Stimulated activated CD4-positive, alpha-beta T cell treated with anti-CD3 and anti-CD28 coated beads, Interleukin-4, amount 100 ng/mL, for 48 hours (primary cell): ENCODE results near the gene ATP6V1C2.
"Not testable (repeated sequence)": the region's sequence is repeated elsewhere in the genome, so short reads cannot be mapped to it uniquely, and the experiment has no call there.

ENCODE experiments used
- DNase-seq, 2 donors: peaks; one replicate each; pipeline ENCODE4 v3.0.0-alpha.2; 2020; ENCODE audit warnings: low read depth in 2 of 2

ATP6V1C2 gene

DNA sequence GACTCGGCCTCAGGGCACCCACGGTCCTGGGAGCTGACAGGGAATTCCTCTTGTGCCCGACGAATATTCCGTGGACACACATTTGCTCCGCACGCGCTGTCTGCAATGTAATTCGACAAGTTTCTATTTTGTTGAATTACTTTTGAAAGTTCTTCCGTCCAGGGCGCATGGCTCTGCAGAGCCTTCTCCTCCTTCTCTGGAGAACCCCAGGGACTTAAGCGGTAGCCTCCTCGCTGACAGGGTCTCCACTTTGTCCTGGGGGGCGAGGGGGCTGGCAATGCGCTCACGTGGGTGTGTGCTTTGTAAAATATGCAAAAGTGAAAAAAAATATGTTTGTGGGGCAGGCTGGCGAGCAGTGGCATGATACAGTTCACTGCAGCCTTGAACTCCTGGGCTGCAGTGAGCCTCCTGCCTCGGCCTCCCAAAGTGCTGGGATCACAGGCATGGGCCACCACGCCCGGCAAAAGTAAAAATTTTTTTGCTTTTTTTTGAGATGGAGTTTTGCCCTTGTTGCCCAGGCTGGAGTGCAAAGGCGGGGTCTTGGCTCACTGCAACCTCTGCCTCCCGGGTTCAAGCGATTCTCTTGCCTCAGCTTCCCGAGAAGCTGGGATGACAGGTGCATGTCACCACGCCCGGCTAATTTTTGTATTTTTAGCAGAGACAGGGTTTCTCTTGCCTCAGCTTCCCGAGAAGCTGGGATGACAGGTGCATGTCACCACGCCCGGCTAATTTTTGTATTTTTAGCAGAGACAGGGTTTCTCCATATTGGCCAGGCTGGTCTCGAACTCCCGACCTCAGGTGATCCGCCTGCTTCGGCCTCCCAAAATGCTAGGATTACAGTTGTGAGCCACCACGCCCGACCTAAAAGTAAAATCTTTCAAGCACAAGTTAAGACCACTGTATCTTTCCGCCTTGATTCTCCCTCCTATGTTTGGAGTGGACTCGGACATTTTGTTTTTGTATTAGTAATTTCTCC, 92.0 kb downstream of the ATP6V1C2 start:
- not testable (repeated sequence) for DNase-seq

DNA sequence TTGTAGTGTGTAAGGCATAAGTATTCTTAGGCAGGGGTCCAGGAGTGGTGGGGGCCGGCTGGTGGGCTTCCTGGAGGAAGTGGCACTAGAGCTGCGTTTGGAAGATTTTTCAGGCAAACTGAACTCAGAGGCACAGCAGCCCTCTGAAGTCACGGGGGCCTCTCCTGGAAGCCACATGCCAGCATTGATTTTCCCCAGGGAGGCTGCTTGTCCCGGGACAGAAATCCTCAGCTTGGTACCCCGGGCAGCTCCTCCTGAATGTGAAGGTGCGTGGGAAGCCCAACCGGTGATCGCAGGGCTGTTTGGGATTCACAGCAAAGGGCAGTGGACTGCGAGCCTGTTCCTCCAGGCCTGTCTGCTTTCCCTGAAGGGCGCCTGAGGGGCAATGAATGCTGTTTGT, 92.7 kb downstream of the ATP6V1C2 start:
- DNase-seq: no peak

DNA sequence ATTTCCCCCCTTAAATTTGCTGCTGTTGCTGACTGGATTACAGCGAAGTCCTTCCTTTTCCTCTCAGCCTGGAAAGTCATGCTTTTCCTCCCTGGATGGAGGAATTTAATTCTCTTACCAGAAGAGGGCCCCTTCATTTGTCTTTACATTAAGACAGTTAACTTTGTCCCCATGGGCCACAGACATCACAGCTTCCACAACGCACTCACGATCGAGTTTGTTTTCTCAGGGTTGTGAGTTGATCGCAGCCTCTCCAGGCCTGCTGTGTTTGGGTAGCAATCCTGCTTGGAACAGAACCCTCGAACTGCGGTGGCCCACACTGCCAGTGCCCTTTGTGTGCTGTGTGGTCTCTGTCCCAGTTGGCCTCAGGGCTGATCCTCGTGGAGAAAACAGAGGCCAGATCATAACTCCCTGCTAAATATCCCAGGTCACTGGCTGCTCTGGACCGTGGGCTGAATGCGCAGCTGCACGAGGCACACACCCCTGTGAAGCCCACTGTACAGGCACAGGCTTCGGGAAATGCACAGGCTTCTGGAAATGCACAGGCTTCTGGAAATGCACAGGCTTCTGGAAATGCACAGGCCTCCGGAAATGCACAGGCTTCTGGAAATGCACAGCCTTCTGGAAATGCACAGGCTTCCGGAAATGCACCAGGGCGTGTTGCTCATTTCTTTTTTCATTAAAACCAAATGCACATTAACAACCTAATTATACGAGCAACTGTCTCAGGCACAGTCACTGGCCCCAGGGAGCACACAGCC, 93.3 kb downstream of the ATP6V1C2 start:
- DNase-seq: no peak

DNA sequence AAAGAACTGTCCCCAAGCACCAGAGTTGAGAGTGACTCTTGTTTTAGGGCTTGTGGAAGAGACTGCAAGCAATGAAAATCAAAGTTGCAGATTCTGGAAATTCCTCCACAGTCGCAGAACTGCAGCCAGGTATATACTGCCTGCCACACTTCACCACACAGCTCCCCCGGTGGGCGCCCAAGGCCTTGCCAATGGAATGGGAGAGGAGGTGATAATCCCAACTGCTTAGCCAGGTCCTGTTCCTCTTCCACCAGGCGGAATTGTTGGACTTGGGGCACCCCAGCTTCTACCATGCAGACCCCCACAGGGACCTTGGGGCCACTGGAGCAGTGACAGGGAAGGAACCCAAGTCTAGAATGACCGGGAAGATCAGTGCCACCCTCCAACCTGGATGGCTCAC, 96.0 kb downstream of the ATP6V1C2 start:
- no peak for DNase-seq

DNA sequence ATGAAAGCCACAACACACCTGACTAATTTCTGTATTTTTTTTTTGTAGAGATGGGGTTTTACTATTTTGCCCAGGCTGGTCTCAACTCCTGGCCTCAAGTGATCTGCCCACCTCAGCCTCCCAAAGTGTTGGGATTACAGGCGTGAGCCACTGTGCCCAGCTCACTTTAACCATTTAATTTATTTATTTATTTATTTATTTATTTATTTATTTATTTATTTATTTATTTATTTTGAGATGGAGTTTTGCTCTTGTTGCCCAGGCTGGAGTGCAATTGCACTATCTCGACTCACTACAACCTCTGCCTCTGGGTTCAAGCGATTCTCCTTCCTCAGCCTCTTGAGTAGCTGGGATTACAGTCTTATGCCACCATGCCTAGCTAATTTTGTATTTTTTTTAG, 96.9 kb downstream of the ATP6V1C2 start:
- DNase-seq: not testable (repeated sequence)

DNA sequence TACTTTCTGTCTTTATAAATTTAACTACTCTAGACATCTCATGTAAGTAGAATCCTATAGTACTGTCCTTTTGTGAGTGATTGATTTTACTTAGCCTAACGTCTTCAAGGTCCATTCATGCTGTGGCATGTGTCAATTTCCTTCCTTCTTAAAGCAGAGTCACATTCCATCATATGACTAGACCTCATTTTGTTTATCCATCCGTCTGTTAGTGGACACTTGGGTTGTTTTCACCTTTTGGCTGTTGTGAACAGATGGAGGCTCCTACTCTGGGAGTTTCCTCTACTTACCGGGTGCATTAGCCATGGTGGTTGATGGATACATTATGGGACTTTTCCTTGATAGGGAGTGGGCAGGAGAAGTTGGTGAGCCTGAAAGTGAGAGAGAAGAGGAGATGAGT, 97.6 kb downstream of the ATP6V1C2 start:
- no peak for DNase-seq

DNA sequence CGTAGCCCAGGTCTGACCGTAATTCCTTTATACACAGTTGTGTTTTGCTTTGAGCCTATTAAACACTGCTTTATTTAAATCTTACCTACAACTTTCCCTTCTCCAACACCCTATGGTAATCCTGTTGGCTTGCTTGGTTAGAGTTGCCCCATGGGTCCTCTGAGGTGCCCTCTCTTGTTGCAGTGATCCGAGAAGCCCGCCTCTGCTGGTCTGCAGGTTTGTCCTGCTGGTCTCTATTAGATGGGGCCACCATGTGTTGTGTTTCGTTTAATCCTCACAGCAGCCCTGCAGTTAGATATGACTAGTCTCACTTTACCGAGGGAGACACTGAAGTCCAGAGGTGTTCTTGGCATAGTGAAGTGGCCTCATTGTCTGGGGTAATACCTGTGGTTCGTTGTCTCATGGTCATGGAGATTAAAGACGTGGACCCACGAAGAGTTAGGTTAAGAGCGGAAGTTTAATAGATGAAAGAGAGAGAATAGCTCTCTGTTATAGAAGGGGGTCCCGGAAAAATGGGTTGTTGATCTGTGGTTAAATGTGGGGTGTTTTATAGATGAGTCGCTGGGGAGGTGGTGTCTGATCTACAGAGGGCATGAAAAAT, 98.4 kb downstream of the ATP6V1C2 start:
- no peak for DNase-seq

DNA sequence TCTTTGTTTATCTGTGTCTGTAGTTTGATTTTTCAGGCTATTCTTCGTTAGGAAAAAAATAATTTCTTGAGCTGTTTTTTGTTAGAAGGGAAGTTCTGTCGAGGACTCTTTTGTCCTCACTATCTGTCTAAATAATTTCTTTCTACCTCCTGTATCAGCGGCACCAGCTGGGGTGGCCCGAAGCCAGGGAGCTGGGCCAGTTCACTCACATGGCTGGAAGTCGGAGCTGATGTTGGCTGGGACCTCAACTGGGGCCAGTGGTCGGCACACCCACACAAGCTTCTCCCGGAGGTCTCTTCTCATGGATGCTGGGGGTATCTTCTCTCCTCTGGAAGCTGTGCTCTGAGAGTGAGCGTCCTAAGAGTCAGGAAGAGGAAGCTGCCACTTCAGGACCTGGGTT, 99.1 kb downstream of the ATP6V1C2 start:
- no peak for DNase-seq

DNA sequence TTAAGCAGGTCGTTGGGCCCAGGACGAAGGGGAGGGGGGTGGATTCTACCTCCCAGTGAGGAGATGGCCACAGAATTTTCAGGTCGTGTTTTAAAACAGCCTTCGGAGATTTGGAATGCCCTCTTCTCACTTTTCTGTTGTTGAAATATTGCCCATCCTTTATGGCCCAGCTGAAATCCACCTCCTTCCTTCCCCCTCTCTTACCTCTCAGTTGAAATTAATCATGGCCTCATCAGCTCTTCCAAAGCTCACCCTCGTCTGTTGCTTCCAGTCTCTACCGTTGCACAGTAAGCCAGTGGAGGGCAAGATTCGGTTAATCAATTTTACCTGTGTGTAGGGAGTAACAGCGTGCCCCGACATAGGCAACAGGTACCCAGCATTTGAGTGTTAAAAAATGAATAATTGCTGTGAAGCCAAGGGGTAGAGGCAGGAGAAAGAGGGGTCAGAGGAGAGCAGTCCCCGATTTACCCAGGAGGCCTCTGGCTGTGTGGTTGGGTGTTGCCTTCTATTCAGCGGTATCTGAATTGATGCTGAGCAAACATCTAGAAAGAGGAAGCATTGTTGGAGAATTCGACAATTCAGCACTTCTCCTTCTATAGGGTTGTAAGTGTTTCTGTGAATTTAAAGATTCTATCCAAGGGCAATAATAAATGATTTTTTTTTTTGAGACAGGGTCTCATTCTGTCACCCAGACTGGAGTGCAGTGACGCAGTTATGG, 99.7 kb downstream of the ATP6V1C2 start:
- no peak for DNase-seq

DNA sequence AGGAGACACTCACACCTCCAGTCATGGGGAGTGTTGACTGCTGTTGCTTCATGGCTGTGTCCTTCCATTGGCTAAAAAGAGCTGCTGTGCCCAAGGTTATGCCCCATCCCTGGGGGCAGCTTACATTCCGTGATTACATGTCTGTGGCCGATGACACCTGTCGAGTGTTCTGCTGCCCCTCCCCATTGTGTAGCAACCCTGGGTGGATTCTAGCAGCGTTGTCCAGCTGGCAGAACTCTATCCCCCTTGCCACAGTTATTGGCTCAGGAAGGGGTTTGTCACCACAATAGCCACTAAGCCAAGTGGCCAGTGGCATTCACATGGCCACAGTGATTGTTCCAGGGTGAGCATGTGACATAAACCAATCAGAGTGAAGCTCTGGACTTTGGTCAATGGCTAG, 102.8 kb downstream of the ATP6V1C2 start:
- DNase-seq: no peak

DNA sequence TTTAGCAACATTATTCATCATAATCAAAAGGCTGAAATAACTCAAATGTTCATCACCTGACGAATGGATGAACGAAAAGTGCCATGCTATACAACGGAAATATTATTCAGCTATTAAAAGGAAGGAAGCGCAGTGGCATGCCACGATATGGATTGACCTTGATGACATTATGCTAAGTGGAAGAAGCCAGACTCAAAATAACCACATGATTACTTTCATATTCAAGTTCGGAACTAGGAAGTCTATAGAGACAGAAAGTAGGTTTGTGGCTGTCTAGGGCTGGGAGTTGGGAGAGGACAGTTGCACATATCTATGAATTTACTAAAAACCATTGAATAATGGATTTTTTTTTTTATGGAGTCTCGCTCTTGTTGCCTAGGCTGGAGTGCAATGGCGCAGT, 104.6 kb downstream of the ATP6V1C2 start:
- no peak for DNase-seq

DNA sequence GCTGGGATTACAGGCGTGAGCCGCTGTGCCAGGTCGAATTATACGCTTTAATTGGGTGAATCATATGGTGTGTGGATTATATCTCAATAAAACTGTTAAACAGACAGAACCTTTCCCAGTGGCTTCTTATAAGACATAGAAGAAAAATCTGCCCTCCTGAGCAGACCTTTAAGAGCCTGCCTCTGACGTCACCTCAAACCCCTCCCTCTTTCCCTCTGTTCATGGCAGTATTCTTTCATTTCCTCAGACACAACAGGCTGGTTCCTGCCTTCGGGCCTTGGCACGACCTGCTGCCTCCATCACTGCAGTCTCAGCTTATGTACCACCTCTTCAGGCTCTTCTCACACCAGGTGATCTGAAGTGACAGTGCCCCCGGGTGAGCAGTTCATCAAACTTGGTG, 105.2 kb downstream of the ATP6V1C2 start:
- no peak for DNase-seq

DNA sequence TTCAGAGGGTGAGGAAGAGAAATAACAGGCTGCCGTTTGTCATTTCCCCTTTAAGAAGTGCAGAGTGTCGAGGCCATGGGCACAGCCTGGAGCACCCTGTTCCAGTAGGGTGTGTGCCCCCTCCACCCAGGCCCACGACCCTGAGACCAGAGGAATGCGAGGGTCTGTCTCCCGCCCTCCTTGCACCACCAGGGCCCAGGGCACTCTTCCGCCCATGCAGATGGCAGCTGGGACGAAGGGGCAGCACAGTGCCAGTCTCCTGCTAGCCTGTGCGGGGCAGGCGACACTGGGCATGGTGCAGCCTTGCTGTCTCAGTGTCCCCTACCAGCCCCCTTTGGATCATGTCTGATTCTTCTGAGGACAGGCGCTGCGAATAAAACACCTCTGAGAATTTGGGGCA, 106.9 kb downstream of the ATP6V1C2 start:
- no peak for DNase-seq

DNA sequence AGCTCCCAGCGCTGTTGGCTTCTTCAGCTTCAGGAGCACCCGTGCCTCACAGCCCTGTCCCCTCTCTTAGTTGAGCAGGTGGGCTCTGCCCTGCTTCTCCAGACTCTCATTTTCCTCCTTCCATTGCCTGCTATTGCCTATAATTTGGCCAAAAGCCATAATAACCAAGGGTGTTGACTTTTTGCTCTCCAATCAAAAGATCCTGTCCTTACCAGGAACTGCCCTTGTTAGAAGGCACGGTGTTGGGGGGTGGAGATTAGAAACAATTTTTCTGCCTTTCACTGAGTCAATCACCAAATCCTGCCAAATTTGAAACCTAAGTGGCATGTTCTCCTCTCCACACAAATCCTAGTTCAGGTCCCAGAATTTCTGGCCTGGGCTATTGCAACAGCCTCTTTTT, 107.9 kb downstream of the ATP6V1C2 start:
- no peak for DNase-seq

DNA sequence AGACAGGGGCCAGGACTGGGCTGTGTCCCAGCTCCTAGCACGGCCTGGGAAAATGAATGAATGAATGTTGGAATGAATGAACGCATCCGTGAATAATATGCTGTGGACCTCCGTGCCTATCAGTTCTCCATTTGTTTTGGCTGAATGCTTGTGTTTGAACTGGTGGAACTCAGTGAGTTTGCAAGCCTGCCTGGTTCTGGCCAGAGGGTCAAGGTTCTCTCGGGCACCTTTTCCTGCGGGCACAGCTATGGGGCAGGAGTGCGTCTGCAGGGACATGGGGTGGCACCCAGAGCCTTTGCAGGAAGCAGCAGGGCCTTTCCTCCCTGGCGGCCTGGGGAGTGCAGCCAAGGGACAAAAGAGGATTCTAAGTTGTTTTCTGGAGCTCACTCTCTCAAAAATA, 108.8 kb downstream of the ATP6V1C2 start:
- DNase-seq: no peak

DNA sequence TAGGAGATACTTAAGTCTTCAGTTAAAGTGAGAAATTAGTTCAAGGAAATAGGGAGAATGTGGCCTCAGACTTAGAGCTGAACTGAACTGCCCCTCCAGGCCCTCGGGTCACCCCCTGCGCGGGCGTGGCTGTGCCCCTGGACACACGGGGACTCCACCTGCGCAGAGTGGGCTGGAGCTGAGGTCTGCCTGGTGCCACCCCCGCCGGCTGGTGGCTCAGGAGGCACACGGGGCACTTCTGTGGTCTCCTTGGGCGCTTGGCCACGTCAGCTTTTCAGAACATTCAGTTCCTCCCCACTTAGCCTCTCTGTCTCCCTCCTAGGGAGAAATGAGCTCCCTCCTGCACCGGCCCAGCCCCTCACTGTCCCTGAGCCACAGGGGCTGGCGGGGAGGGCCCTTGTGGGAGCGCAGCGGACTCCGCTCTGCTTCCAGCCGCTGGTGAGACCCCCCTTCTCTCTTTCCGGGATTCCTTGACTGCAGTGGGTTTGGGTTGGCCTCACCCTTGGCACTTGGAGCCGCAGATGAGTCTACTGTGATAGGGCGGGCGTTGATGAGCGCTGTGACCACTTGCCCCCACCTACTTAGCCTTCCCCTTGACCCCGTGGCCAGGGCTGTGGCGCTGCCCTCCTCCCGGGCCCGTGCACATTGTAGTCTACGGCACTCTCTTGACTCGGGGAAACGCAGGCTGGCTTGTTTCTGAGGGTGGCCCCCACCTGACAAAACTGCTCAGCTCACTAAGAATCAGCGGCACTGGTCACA, 109.4 kb downstream of the ATP6V1C2 start:
- no peak for DNase-seq

DNA sequence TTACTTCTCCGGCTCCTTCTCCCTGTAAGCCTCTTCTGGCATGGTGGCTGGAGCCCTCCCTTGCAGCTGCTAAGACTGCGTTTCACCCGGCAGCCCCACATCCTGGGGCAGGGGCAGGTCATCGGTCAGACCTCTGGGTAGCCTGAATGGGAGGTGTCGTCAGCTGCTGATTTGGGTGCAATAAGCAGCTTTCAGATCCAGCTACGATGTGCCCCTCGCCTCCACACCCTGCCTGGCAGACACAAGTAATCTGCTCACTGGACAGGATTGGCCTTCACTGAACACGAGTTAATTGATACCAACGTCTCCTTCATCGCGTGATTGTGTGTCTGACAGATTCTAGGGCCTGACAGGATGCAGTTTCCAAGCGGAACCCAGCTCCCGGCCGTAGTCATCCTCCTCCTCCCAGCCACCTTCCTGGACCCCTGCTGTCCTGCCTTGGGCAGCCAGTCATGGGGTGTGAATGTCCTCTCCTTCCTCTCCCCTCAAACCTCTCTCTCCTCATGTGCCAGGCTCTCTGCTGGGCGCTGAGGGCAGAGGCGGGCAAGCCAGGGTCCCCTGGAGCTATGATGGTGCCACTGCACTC, 110.1 kb downstream of the ATP6V1C2 start:
- no peak for DNase-seq

DNA sequence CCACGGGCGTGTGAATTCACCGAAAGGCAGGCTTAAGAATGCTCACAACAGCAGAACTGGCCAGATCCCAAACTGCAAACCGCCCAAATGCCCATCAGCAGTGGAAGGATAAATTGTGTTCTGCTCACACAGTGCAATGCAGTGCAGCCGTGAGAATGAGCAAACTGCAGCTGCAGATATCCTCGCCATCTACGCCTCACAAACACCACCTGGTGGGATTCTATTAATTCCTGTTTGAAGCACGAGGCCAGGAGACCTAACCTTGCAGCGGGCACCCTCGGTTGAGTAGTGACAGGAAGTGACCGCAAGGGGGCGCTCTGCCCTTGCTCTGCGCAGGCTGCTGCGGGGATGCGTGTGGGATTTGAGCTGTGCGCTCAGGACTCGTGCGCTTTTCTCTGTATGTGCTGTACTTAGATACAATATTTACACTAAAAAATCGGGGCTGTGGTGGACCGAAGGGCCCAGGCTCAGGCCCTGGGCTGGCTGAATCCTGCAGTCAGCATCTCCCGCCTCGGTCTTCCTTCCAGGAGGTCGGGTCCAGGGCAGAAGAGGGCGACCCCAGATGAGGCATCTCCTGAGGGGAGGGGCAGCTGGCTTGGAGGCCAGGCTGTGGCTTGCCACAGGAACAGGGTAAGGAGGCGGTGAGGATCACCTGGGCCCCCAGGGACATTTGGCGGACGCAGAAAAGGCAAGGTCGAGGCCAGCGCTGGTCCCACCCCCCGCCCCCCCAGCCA, 110.9 kb downstream of the ATP6V1C2 start:
- peak; percentile 76 to 86 for DNase-seq

DNA sequence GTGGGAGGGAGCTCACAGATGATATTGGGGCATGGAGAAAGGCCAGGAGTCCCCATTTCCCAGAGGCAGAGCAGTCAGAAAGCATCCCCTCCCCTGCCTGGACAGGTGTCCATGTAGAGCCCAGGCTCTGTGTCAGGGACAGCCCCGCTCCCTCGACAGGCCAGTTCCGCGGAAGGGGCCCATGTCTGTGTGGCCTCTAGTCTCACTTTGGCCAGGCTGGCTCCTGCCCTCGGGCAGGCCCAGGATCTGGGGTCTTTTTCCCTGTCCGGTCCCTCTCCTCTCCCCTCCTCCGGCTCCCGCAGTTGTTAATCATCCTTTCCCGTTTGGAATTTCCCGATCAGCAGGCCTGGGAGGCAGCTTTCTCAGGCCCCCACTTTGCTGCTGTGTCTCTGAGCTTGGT, 111.6 kb downstream of the ATP6V1C2 start:
- no peak for DNase-seq

DNA sequence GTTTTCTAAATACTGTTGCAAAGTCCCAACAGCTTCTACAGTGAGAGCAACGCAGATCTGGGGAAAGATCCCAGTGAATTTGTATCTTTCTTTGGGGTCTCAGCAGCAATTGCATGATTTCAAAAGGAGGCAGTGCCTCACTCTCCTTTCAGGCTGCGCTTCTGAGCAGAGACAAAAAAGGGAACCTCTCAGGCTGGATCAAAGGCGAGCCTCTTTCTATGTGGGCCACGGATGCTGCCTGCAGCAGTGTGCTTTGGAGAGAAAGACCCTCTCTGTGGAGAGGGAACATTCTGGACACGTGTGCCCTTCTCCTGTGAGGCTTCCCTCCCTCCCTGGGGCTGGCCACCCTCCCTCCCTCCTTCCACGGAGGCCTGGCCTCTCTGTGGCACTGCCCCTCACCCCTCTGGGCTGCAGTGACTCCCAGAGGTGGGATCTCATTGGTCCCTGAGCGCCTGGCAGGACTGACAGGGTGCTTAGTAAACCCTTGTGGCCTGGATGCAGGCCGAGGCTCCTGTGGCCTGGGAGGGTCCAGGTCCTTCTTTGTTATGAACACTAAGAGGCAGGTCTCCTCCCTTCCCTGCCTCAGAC, 112.7 kb downstream of the ATP6V1C2 start:
- no peak for DNase-seq
